HG02571 (cell line): ENCODE results near the gene MEGF6.

Source experiments
- ATAC-seq: cut with Tn5 transposase; IDR thresholded peaks from one replicate; pipeline ENCODE4 v1.9.1; 2021; ENCODE audit warnings: mild to moderate bottlenecking, moderate library complexity; ENCODE audit not compliant: unreplicated experiment

The MEGF6 gene

DNA sequence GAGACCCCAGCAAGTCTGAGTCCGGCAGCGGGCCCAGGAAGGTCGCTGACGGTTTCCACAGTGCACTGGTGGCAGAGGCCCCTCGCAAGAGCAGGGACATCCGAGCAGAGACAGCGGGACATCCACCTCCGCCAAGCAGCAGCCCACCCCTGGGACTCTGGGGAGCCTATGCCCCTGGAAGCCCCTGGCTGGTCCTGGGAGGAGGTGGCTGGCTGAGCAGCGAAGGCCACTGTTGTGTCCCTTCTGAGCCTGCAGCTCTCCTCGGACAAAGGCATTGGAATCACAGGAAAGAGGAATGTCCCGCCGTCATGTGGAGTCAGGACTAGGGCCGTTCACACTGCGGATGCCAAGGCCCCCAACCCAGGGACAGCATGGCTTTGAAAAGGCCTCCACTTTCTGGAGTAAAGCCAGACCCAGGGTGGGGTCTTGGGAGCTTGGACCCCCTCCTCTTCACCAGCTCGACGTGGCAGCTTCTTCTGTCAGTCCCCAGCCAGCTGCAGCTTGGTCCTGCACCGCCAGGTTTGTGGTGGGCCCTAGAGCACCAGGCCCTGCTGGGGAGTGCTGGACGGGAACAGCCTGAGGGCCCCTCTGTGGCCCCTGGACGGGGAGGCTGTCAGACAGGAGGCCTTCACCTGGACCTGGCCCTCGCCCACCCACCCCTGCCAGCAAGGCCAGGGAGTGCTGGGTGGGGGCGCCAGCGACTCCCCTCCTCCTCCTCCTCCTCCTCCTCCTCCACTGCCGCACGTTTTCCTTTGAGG is 1.4 kb downstream of the MEGF6 start:
- ATAC-seq, result no peak

- ATAC-seq, result no peak
These were observed 2.1 kb downstream of the MEGF6 start for GRCh38 chr1:3609016-3609768.

GRCh38 chr1:3608154-3608553 is 3.2 kb downstream of the MEGF6 start:
- ATAC-seq, result no peak

DNA sequence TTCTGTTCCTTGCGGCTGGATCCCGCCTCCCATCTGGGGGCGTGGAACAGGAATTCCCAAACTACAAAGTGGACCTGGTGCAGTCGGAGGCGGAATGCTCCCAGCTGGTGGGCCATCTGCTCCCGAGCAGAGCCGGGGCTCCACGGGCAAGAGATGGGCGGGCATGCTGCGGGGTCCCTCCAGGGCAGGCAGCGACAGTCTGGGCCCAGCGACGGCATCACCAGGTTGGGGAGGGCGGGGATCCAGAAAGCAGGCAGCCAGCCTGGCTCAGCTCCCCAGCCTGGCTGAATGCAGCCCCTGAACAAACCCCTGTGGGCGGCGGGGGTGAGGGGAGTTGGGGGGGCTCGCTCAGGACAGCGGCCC is 3.6 kb downstream of the MEGF6 start:
- ATAC-seq, result no peak

DNA sequence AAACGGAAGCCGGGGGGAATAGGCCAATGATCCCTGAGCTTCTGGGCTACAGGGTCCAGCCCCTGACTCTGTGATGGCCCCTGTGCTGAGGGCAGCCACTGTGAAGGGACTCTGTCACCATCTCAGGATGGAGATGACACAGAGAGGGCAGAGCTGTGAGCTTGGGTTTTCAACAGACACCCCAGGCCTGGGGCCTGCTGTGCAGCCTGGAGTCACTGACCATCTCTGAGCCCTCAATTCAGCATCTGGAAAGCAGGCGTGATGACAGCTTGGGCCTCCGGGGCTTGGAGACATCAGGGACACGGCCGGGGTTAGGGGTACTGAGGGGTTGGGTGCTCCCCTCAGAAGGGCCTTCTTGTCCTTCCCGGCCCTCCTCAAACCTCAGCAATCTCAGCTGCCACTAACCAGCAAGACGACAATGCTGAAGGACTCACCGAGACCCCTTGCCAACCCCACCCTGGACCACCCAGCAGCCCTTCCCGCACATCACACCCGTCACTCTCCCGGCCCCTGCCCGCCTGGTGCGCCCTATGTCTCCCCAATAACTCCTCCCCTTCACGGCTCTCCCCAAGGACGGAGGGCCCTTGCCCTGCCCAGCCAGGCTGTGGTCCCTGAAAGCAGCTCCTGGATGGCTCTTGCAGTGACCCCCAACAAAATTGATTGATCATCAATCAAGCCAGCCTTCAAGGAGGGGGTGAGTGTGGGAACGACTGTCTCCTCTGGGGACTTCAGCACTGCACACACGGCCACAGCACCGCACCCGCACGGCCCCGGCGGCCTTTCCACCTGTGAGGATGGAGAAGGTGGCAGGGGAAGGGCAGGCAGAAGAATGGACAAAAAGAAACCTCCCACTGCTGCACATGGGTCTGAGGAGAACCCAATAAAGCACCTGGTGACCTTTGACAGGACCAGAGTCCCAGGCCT is 4.3 kb downstream of the MEGF6 start:
- ATAC-seq, result no peak

- no peak for ATAC-seq
These were observed 6.1 kb downstream of the MEGF6 start for GRCh38 chr1:3604997-3605823.

GRCh38 chr1:3604468-3604974 is 6.8 kb downstream of the MEGF6 start:
- no peak for ATAC-seq

DNA sequence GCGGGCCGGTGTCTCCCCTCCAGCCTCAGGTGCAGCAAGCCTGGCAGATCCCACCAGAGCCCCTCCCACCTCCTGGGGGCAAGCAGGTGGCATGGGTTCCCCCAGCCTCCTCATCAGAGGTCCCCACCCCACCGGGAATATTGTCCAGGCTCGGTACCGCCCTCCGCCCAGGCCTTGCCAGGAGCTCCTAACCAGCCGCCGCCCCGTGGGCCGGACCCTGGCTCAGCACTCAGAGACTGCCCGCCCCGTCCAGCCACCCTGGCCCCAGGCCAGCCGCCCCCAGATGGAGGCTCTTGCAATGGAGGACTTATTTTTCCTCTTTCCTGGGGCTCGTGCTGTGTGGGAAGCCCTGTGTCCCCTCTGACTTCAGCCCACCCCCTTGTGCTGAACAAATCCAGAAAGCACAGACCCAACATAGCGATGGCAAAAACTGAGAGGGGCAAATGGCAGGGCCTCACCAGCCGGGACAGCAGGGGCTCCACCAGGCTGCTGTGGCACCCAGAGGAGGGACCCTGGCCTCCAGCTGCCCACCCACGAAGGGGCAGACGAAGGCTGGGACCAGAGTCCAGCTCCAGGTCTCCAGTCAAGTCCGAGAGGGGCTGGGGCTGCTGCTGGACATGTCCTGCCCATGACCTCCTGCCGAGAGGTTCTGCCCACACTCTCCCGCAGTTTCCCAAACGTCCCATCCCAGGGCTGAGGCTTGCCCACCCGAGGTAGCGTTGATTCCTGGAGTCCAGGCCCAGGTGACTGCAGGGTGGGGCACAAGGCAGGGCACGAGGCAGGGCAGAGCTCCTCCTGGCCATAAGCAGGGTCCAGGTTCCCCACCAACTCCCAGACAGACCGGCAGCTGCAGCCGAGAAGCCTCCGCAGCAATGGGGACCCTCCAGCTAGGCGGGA is 7.5 kb downstream of the MEGF6 start:
- no peak for ATAC-seq

- no peak for ATAC-seq
These were observed 8.2 kb downstream of the MEGF6 start for GRCh38 chr1:3603156-3603555.

- no peak for ATAC-seq
These were observed 8.9 kb downstream of the MEGF6 start for GRCh38 chr1:3602375-3602774.

GRCh38 chr1:3601743-3602142 is 9.6 kb downstream of the MEGF6 start:
- ATAC-seq, result no peak

DNA sequence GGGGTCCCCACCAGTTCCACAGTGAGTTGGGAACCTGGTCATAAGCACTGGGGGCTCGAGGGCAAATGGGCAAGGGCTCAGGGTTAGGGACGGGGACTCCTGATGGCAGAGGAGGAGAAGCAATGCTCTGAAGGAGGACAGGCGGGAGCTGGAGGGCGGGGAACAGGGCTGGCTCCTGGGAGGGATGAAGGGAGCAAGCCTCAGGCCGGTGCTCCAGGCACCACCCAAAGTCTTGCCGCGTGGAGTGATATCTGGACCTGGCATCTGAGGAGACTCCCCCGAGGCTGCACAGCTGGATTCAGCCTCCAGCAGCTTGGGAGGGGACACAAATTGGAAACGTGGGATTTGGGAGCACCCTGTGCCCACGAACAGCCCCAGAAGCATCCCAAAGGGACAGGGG is 11.0 kb downstream of the MEGF6 start:
- no peak for ATAC-seq

- no peak for ATAC-seq
These were observed 11.5 kb downstream of the MEGF6 start for GRCh38 chr1:3599816-3600215.

DNA sequence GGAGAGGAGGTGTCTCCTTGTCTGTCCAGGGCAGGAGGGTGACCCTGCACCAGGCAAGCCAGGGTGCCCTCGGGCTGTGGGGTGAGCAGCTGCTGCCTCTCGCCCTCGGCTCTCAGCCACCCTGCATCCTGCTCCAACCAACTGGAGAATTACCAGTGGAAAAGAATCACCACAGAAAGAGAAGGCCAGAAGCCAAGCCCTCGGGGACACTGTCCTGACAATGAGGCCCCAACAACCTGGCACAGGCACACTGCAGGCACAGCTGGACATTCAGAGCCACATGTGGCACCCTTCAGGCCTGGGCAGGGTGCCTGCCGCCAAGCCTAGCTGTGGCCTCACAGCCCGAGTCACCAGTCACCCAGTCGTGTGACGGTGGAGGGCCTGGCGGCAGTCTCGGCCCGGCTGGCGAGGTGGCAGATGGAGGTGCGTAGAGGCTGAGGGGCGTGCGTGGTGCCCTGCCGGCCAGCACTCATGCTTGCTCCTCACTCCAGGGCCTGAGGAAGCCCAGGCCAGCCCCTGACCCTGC is 12.0 kb downstream of the MEGF6 start:
- no peak for ATAC-seq

DNA sequence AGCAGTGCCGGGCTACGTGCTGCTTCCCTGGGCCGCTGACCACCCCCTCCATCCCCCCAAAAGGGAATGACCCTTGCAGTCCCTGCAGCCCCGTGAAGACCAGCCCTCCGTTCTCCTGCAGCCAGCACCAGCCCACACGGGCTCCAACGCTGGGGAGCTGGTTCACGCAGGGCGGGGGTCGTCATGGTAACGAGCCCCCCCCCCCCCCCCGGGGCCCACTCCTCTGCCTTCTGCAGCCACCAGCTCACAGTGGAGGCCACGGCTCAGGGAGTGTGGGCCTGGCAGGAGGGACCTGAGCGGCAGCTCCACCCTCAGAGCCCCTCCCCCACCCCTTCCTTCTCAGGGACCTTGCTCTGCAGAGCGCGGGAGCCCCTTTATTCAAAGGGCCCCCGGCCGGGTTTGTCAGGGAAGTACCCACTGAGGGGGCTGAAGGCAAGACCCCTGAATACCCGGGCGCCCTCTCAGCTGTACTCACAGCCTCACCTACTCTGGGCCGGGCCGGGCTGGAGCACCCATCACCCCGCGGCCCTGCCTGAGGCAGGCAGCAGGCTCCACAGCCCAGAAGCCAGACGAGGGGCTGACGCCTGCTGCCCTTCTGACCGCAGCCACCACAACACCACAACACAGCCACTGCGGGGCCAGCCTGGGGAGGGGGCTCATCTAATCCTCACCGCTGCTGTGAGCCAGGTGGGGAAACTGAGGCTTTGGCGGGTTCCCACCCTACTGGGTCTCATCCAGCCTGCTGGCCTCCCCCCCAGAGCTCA is 12.6 kb downstream of the MEGF6 start:
- no peak for ATAC-seq

GRCh38 chr1:3598051-3598491 is 13.2 kb downstream of the MEGF6 start:
- ATAC-seq, result no peak

DNA sequence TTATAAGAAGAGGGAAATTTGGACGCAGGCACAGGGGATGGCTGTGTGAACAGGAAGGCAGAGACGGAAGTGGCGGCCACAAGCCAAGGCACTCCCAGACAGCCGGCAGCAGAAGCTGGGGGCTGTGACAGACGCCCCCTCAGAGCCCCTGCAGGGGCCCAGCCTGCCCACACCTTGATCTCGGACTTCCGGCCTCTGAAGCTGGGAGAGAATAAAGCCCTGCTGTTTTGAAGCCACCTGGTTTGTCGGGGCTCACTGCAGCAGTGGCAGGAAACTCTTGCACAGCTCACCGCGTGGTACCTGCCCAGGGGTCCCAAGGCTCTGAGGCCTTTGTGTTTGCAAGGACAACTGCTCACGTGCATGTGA is 13.7 kb downstream of the MEGF6 start:
- ATAC-seq, result no peak
